K562 (cell line): Measurements from ENCODE around the gene DCTN5. TPM values are rescaled to one million over a fixed set of nuclear protein-coding genes. Genes with fewer than 3 reads are reported as not detected.
A peak's percentile ranks its signal among the peaks of the same experiment; 100 is the strongest.

Source experiments
- ATAC-seq: fragments of 200-7000 bp; cut with Tn5 transposase; 3 replicates; pipeline ENCODE4 v1.9.1; 2020; ENCODE audit warnings: moderate library complexity
- BruUV-seq: library from RNA; stranded (reverse); fragments of 400-500 nt; replicated peaks from 2 replicates; lab custom pipeline; 2021; lab: Mats Ljungman, UMichigan
- CTCF ChIA-PET: fragments of 300-600 bp; formaldehyde crosslinking; extraction: SDS; loops from one replicate; lab custom pipeline; 2021; ENCODE audit warnings: low intra/inter-chr PET ratio; lab: Yijun Ruan, JAX
- POLR2A ChIA-PET: fragments of 300-600, 350-650 bp; sonication (Branson Sonifier 250); formaldehyde crosslinking; extraction: SDS; loops from one replicate; lab custom pipeline; 2021; ENCODE audit warnings: antibody characterized with exemption, inconsistent platforms; lab: Yijun Ruan, JAX
- DNase-seq, 4 experiments: peaks; one replicate each; pipeline versions ENCODE4 v3.0.0 to v3.0.0-alpha.2; 2011 to 2018; ENCODE audit warnings: low spot score in 3 of 4, mixed read lengths in 3 of 4; ENCODE audit errors: extremely low read depth in 1 of 4
- FAIRE-seq: peaks from 2 replicates; lab custom pipeline; 2011; peaks lifted over from hg19 to GRCh38; lab: Jason Lieb, UNC
- H2AFZ ChIP-seq: 2 replicates; pipeline ENCODE4 v1.6.0; 2011; ENCODE audit warnings: low read depth, low read length, control low read depth, inconsistent platforms
- H3K27ac ChIP-seq: fragments of 200-600 bp; 3 replicates; pipeline ENCODE4 v1.8.0; 2011; ENCODE audit warnings: low read depth, mild to moderate bottlenecking, control low read depth, inconsistent platforms, low read length, moderate library complexity, mixed read lengths; ENCODE audit errors: extremely low read depth
- H3K27me3 ChIP-seq, 2 experiments: fragments of 300-600 bp in 1 of 2; 2 replicates in 1 of 2; 3 replicates in 1 of 2; pipeline versions ENCODE4 v1.6.0 to v1.8.0; 2011; ENCODE audit warnings: inconsistent platforms in 2 of 2, low read length in 2 of 2, mild to moderate bottlenecking in 1 of 2, mixed read lengths in 1 of 2, moderate library complexity in 1 of 2; ENCODE audit not compliant: control insufficient read depth in 2 of 2, insufficient read depth in 2 of 2
- H3K36me3 ChIP-seq: fragments of 300-600 bp; 3 replicates; pipeline ENCODE4 v1.8.0; 2011; ENCODE audit warnings: mild to moderate bottlenecking, low read length, inconsistent platforms; ENCODE audit not compliant: control insufficient read depth, insufficient read depth
- H3K4me1 ChIP-seq, 2 experiments: fragments of 200-600 bp in 1 of 2; replicated peaks in 1 of 2; 2 replicates in 1 of 2; 3 replicates in 1 of 2; pipeline versions ENCODE4 v1.5.1 to v1.8.0; 2011; ENCODE audit warnings: inconsistent platforms in 2 of 2, low read length in 2 of 2, mild to moderate bottlenecking in 1 of 2, mixed read lengths in 1 of 2, moderate library complexity in 1 of 2; ENCODE audit not compliant: control insufficient read depth in 2 of 2, insufficient read depth in 2 of 2
- H3K4me2 ChIP-seq: 2 replicates; pipeline ENCODE4 v1.6.1; 2011; ENCODE audit warnings: low read length, control low read depth, inconsistent platforms, mixed read lengths; ENCODE audit not compliant: insufficient read depth
- H3K4me3 ChIP-seq: fragments of 200-600 bp; sonication (generic), shearing (Covaris generic); 2 replicates; pipeline ENCODE4 v1.5.1; 2016; ENCODE audit warnings: control low read depth, inconsistent platforms
- H3K79me2 ChIP-seq: fragments of 200-600 bp; 3 replicates; pipeline ENCODE4 v1.8.0; 2011; ENCODE audit warnings: low read length, inconsistent platforms; ENCODE audit not compliant: control insufficient read depth, insufficient read depth
- H3K9ac ChIP-seq, 2 experiments: 2 replicates each; pipeline versions ENCODE4 v1.6.0 to v1.6.1; 2011; ENCODE audit warnings: low read depth in 2 of 2, low read length in 2 of 2, control low read depth in 1 of 2, inconsistent platforms in 1 of 2, mild to moderate bottlenecking in 1 of 2, mixed read lengths in 1 of 2; ENCODE audit not compliant: insufficient read depth in 1 of 2
- H3K9me1 ChIP-seq: one replicate; pipeline ENCODE4 v1.6.0; 2011; ENCODE audit warnings: inconsistent platforms, mild to moderate bottlenecking, low read length, moderate library complexity; ENCODE audit not compliant: control insufficient read depth, insufficient read depth
- H3K9me3 ChIP-seq: replicated peaks from 2 replicates; pipeline ENCODE4 v1.5.1; 2011; ENCODE audit warnings: low read depth, low read length, inconsistent platforms; ENCODE audit not compliant: control insufficient read depth, insufficient read depth
- H4K20me1 ChIP-seq: replicated peaks from 2 replicates; pipeline ENCODE4 v1.6.1; 2011; ENCODE audit warnings: low read length, inconsistent platforms, mixed read lengths; ENCODE audit not compliant: control insufficient read depth, insufficient read depth
- BCOR ChIP-seq: fragments of 450-650 bp; IDR thresholded peaks from 2 replicates; pipeline ENCODE4 v1.6.1; 2016
- BHLHE40 ChIP-seq: IDR thresholded peaks from 2 replicates; pipeline ENCODE4 v1.6.1; 2011; ENCODE audit warnings: low read length, improper control_type of control experiment
- CHAMP1 ChIP-seq: fragments of 450-650 bp; IDR thresholded peaks from 2 replicates; pipeline ENCODE4 v1.6.1; 2016; ENCODE audit warnings: mild to moderate bottlenecking
- CREB1 ChIP-seq, 2 experiments: sonication (generic) in 1 of 2; formaldehyde crosslinking in 1 of 2; IDR thresholded peaks; 2 replicates each; pipeline versions ENCODE4 v1.6.1 to v1.8.0; 2012 to 2022; ENCODE audit warnings: inconsistent platforms in 1 of 2, mild to moderate bottlenecking in 1 of 2, missing genetic modification reagents in 1 of 2, moderate library complexity in 1 of 2
- ELK3 ChIP-seq: fragments of 450-650 bp; formaldehyde crosslinking; IDR thresholded peaks from 2 replicates; pipeline ENCODE4 v1.4.0; 2020; ENCODE audit warnings: mild to moderate bottlenecking
- EZH2 ChIP-seq: IDR thresholded peaks from 2 replicates; pipeline ENCODE4 v1.6.1; 2012; ENCODE audit warnings: low read depth, mild to moderate bottlenecking, inconsistent platforms, low read length, borderline replicate concordance
- HLTF ChIP-seq: fragments of 450-650 bp; IDR thresholded peaks from 2 replicates; pipeline ENCODE4 v1.6.1; 2016
- HNRNPLL ChIP-seq: fragments of 200-400 bp; formaldehyde crosslinking; IDR thresholded peaks from 2 replicates; pipeline ENCODE4 v1.6.1; 2017; ENCODE audit warnings: low read length, low read depth, mild to moderate bottlenecking; ENCODE audit not compliant: poor library complexity, severe bottlenecking
- LARP7 ChIP-seq: fragments of 450-650 bp; IDR thresholded peaks from 2 replicates; pipeline ENCODE4 v1.6.1; 2016
- PCBP1 ChIP-seq: fragments of 200-400 bp; formaldehyde crosslinking; IDR thresholded peaks from 2 replicates; pipeline ENCODE4 v1.6.1; 2018; ENCODE audit warnings: mild to moderate bottlenecking, low read depth, low read length; ENCODE audit not compliant: poor library complexity, severe bottlenecking
- PHB2 ChIP-seq: fragments of 450-650 bp; IDR thresholded peaks from 2 replicates; pipeline ENCODE4 v1.6.1; 2017; ENCODE audit warnings: low read depth
- PHTF2 ChIP-seq: fragments of 250-450 bp; sonication (Bioruptor Pico); IDR thresholded peaks from 2 replicates; pipeline ENCODE4 v1.5.0; 2021; ENCODE audit warnings: mild to moderate bottlenecking
- RCOR1 ChIP-seq, 2 experiments: IDR thresholded peaks; 2 replicates each; pipeline ENCODE4 v1.6.1; 2012; ENCODE audit warnings: low read depth in 2 of 2, low read length in 2 of 2, borderline replicate concordance in 1 of 2, improper control_type of control experiment in 1 of 2
- YY1 ChIP-seq, 3 experiments: IDR thresholded peaks; 2 replicates each; pipeline ENCODE4 v1.6.1; 2011; ENCODE audit warnings: low read length in 2 of 3, mild to moderate bottlenecking in 2 of 3, moderate library complexity in 2 of 3, borderline replicate concordance in 1 of 3, control low read depth in 1 of 3, low read depth in 1 of 3; ENCODE audit not compliant: insufficient read depth in 3 of 3, insufficient replicate concordance in 2 of 3, control insufficient read depth in 1 of 3, insufficient read length in 1 of 3; ENCODE audit errors: extremely low read depth in 1 of 3
- ZNF12 ChIP-seq: sonication (generic); formaldehyde crosslinking; IDR thresholded peaks from 2 replicates; pipeline ENCODE4 v1.4.0; 2020; ENCODE audit warnings: mild to moderate bottlenecking, missing genetic modification reagents
- ZNF197 ChIP-seq: fragments of 200-800 bp; sonication (Bioruptor generic); IDR thresholded peaks from 2 replicates; pipeline ENCODE4 v1.6.1; 2016; ENCODE audit warnings: low read depth, missing genetic modification characterization, missing compliant biosample characterization
- ZNF3 ChIP-seq: fragments of 250-450 bp; sonication (Bioruptor Pico); IDR thresholded peaks from 2 replicates; pipeline ENCODE4 v1.5.0; 2021; ENCODE audit warnings: mild to moderate bottlenecking, moderate library complexity
- WGBS: fragments of 100-300 bp; shearing (Covaris generic); methylation state at CpG from one replicate; pipeline ENCODE4 v1.1.6; 2016; ENCODE audit warnings: low coverage, mixed read lengths; ENCODE audit not compliant: insufficient coverage; ENCODE audit errors: missing lambda C conversion rate; 5-methylcytosine and 5-hydroxymethylcytosine counted together
- in situ Hi-C: fragments of 300-500 bp; cut with MboI; formaldehyde crosslinking; loops from 4 replicates; pipeline ENCODE4 v1.15.0; 2018; ENCODE audit warnings: inconsistent platforms, mixed read lengths
- intact Hi-C: fragments of 100-400 bp; cut with micrococcal nuclease; formaldehyde crosslinking; loops from 2 replicates; pipeline ENCODE4 v1.14.2; 2022
- polyA plus RNA-seq, 8 experiments: library from polyadenylated mRNA; depleted of rRNA in 4 of 8; stranded (reverse) in 5 of 8; unstranded in 3 of 8; fragments of >200 nt; fragmentation: Nextera tagmentation in 2 of 8; fragmentation: Illumina TruSeq in 1 of 8; extraction: Ambion mirVana in 2 of 8; extraction: Trizol in 1 of 8; gene quantifications; 2 replicates each; pipeline versions ENCODE4 v1.2.1 to v1.2.3, GENCODE V29; 2011 to 2014; ENCODE audit warnings: inconsistent platforms in 1 of 8, missing spikeins in 1 of 8
- total RNA-seq, 7 experiments: library from RNA; depleted of rRNA in 6 of 7; stranded (reverse); fragments of >200 nt in 6 of 7; fragmentation: Illumina TruSeq in 2 of 7; extraction: Trizol in 2 of 7; gene quantifications; 2 replicates each; pipeline versions ENCODE4 v1.2.1 to v1.2.3, GENCODE V29; 2011 to 2021; ENCODE audit warnings: low replicate concordance in 1 of 7

The DCTN5 gene
- total and polyA plus RNA-seq, 9 of the 15 experiments (the other 6 are each of a cell fraction or from before 2014, with no cell fraction given) = 35.8 to 149 (median 75.9) TPM

GRCh38 chr16:23694644-23695373 is 53.5 kb downstream of the DCTN5 start:
- no peaks in the 10 kb centered on the region for H3K9me3 ChIP-seq
- no peaks in the 10 kb centered on the region for H4K20me1 ChIP-seq
- intact Hi-C loops = no loop called here
- no peak overlapping the region for H3K4me3 ChIP-seq
- 51% methylated on average over 32 of the region's 32 CpGs for WGBS
- H3K27me3 ChIP-seq = no peaks in the 10 kb centered on the region
- ATAC-seq (peak; percentile 84), FAIRE-seq (peak; percentile 51), DNase-seq (peak in 2 of 4 experiments; percentile 27 to 38)
- CTCF ChIA-PET = no interaction called here
- H3K4me1 ChIP-seq = peaks cover 4 to 22% of the 10 kb centered on the region in 2 experiments; a peak in 4 of 5 replicates
- no TSS peak for BruUV-seq
- H2AFZ ChIP-seq = peak overlapping the region; percentile 51; the same call in 1 of the 2 replicates
- no peaks in the 10 kb centered on the region for H3K79me2 ChIP-seq
- in situ Hi-C loops = no loop called here
- H3K9me1 ChIP-seq = no peaks in the 10 kb centered on the region
- POLR2A ChIA-PET = interaction anchor here (0.8 to 2.0 kb wide), 5 partner anchors 10 to 341 kb away, joined by 3 to 8 read pairs (median 4); no protein-coding TSS in a partner anchor
- peaks cover 21% of the 10 kb centered on the region for H3K36me3 ChIP-seq
- H3K4me2 ChIP-seq = no peak overlapping the region
- no peak overlapping the region for H3K27ac ChIP-seq
- H3K9ac ChIP-seq = peak overlapping the region in 1 of 2 experiments; percentile 84; a peak in 2 of 4 replicates
- TF ChIP-seq PCBP1 (no peak), CREB1 (IDR thresholded peaks at IDR 0.05) (peak; percentile 18; the same call in 1 of the 2 replicates), CREB1 (CRISPR knock-in tag; IDR thresholded peaks at IDR 0.05) (no peak), BHLHE40 (no peak), PHTF2 (CRISPR knock-in tag) (no peak), ZNF12 (no peak), LARP7 (no peak), ZNF197 (no peak), HLTF (no peak), CHAMP1 (no peak), ELK3 (CRISPR knock-in tag) (no peak), YY1 (IDR thresholded peaks at IDR 0.05; ENCODE audit: borderline replicate concordance in 1 of 3, control insufficient read depth in 1 of 3, extremely low read depth in 1 of 3, insufficient read depth in 3 of 3, insufficient read length in 1 of 3, insufficient replicate concordance in 2 of 3, low read depth in 1 of 3, low read length in 2 of 3) (peak in 1 of 3 experiments; percentile 40), ZNF3 (CRISPR knock-in tag) (no peak), PHB2 (no peak), HNRNPLL (no peak), BCOR (no peak), RCOR1 (IDR thresholded peaks at IDR 0.05; ENCODE audit: borderline replicate concordance in 1 of 2, low read depth in 2 of 2, low read length in 2 of 2) (peak in 1 of 2 experiments; percentile 27; a peak in 1 of 4 replicates), EZH2 (no peak)
